Endothelial cell of umbilical vein (primary cell): ENCODE measurements around the gene ABCC1. TPM values are rescaled to one million over a fixed set of nuclear protein-coding genes. Genes with fewer than 3 reads are reported as not detected.
A peak's percentile ranks its signal among the peaks of the same experiment; 100 is the strongest.

Experiments used
- BruUV-seq: library from RNA; stranded (reverse); fragments of 400-500 nt; replicated peaks from 2 replicates; lab custom pipeline; 2021; lab: Mats Ljungman, UMichigan
- CTCF ChIA-PET: fragments of 300-600, 350-600 bp; sonication (Branson Sonifier 250); formaldehyde crosslinking; loops from one replicate; lab custom pipeline; 2021; ENCODE audit warnings: antibody characterized with exemption, inconsistent platforms; lab: Charles Lee
- POLR2A ChIA-PET: fragments of 300-600, 350-600 bp; sonication (Branson Sonifier 250); formaldehyde crosslinking; loops from one replicate; lab custom pipeline; 2021; ENCODE audit warnings: antibody characterized with exemption, inconsistent platforms; lab: Charles Lee
- DNase-seq: peaks from one replicate; pipeline ENCODE4 v3.0.0-alpha.2; 2011; ENCODE audit warnings: low read depth, low spot score
- FAIRE-seq: peaks from 2 replicates; lab custom pipeline; 2011; peaks lifted over from hg19 to GRCh38; lab: Jason Lieb, UNC
- H2AFZ ChIP-seq: 2 replicates; pipeline ENCODE4 v1.6.0; 2012; ENCODE audit warnings: low read depth, low read length, control low read depth, inconsistent platforms
- H3K27ac ChIP-seq: 2 replicates; pipeline ENCODE4 v1.5.1; 2011; ENCODE audit warnings: low read depth, mild to moderate bottlenecking, control low read depth, low read length, moderate library complexity; ENCODE audit not compliant: insufficient read depth
- H3K27me3 ChIP-seq, 2 experiments: 2 replicates each; pipeline versions ENCODE4 v1.6.0 to v1.6.1; 2011; ENCODE audit warnings: low read length in 2 of 2, mixed read lengths in 1 of 2; ENCODE audit not compliant: control insufficient read depth in 2 of 2, insufficient read depth in 2 of 2
- H3K36me3 ChIP-seq, 2 experiments: 2 replicates in 1 of 2; 3 replicates in 1 of 2; pipeline ENCODE4 v1.5.1; 2011; ENCODE audit warnings: low read length in 2 of 2, mild to moderate bottlenecking in 1 of 2, moderate library complexity in 1 of 2; ENCODE audit not compliant: control insufficient read depth in 2 of 2, insufficient read depth in 2 of 2; ENCODE audit errors: extremely low read depth in 1 of 2
- H3K4me1 ChIP-seq: 3 replicates; pipeline ENCODE4 v1.5.1; 2011; ENCODE audit warnings: mild to moderate bottlenecking, low read length; ENCODE audit not compliant: control insufficient read depth, insufficient read depth; ENCODE audit errors: extremely low read depth
- H3K4me2 ChIP-seq: 2 replicates; pipeline ENCODE4 v1.6.1; 2011; ENCODE audit warnings: low read length, control low read depth, mixed read lengths; ENCODE audit not compliant: insufficient read depth
- H3K4me3 ChIP-seq, 3 experiments: fragments of 200-600 bp in 1 of 3; sonication (generic), shearing (Covaris generic) in 1 of 3; replicated peaks in 1 of 3; 2 replicates each; pipeline ENCODE4 v1.5.1; 2011 to 2016; ENCODE audit warnings: control low read depth in 3 of 3, low read length in 3 of 3, mild to moderate bottlenecking in 2 of 3, inconsistent platforms in 1 of 3, low read depth in 1 of 3, moderate library complexity in 1 of 3; ENCODE audit not compliant: insufficient read depth in 1 of 3
- H3K79me2 ChIP-seq: 2 replicates; pipeline ENCODE4 v1.6.0; 2012; ENCODE audit warnings: low read length, inconsistent platforms; ENCODE audit not compliant: control insufficient read depth, insufficient read depth
- H3K9ac ChIP-seq: replicated peaks from 2 replicates; pipeline ENCODE3; 2011; ENCODE audit warnings: low read length, control low read depth; ENCODE audit not compliant: insufficient read depth; ENCODE audit errors: extremely low read depth
- H3K9me1 ChIP-seq: replicated peaks from 3 replicates; pipeline ENCODE4 v1.6.0; 2011; ENCODE audit warnings: mild to moderate bottlenecking, low read length; ENCODE audit not compliant: control insufficient read depth, insufficient read depth; ENCODE audit errors: extremely low read depth
- H3K9me3 ChIP-seq: replicated peaks from 2 replicates; pipeline ENCODE4 v1.5.1; 2012; ENCODE audit warnings: low read length, inconsistent platforms; ENCODE audit not compliant: control insufficient read depth, insufficient read depth
- H4K20me1 ChIP-seq: replicated peaks from 2 replicates; pipeline ENCODE3; 2011; ENCODE audit warnings: mild to moderate bottlenecking, low read length; ENCODE audit not compliant: control insufficient read depth, insufficient read depth; ENCODE audit errors: extremely low read depth
- CTCF ChIP-seq, 2 donors: IDR thresholded peaks; 1 replicate in 1 of 2; 2 replicates in 1 of 2; pipeline ENCODE4 v1.5.1; 2011; ENCODE audit warnings: low read length in 2 of 2, mild to moderate bottlenecking in 2 of 2, moderate library complexity in 2 of 2, control low read depth in 1 of 2, inconsistent platforms in 1 of 2, low read depth in 1 of 2; ENCODE audit not compliant: insufficient read depth in 1 of 2; ENCODE audit errors: extremely low read depth in 1 of 2
- EZH2 ChIP-seq: IDR thresholded peaks from 2 replicates; pipeline ENCODE4 v1.6.1; 2012; ENCODE audit warnings: borderline replicate concordance, low read depth, mild to moderate bottlenecking, moderate library complexity, low read length, inconsistent platforms; ENCODE audit not compliant: severe bottlenecking
- FOS ChIP-seq: IDR thresholded peaks from 2 replicates; pipeline ENCODE4 v1.6.1; 2011; ENCODE audit warnings: mild to moderate bottlenecking, low read length, moderate library complexity, borderline replicate concordance; ENCODE audit not compliant: insufficient read depth
- GATA2 ChIP-seq: IDR thresholded peaks from 2 replicates; pipeline ENCODE4 v1.7.0; 2011; ENCODE audit warnings: low read depth, mild to moderate bottlenecking, moderate library complexity, mixed read lengths, low read length; ENCODE audit not compliant: insufficient read length, insufficient read depth
- JUN ChIP-seq: IDR thresholded peaks from 2 replicates; pipeline ENCODE4 v1.6.1; 2011; ENCODE audit warnings: borderline replicate concordance, low read depth; ENCODE audit not compliant: insufficient read length, insufficient read depth
- MAX ChIP-seq: IDR thresholded peaks from 2 replicates; pipeline ENCODE4 v1.6.1; 2011; ENCODE audit not compliant: insufficient read depth, insufficient read length
- MYC ChIP-seq: IDR thresholded peaks from one replicate; pipeline ENCODE4 v1.6.1; 2011; ENCODE audit warnings: mild to moderate bottlenecking, low read depth, low read length
- POLR2A ChIP-seq: IDR thresholded peaks from 2 replicates; pipeline ENCODE4 v1.6.1; 2012; ENCODE audit warnings: low read depth, mild to moderate bottlenecking, control low read depth, low read length
- POLR2AphosphoS5 ChIP-seq: IDR thresholded peaks from 2 replicates; pipeline ENCODE4 v1.6.1; 2012; ENCODE audit warnings: low read depth, mild to moderate bottlenecking, control low read depth, low read length, moderate library complexity; ENCODE audit not compliant: insufficient read depth
- dilution Hi-C: fragments of 300-500 bp; cut with MboI; formaldehyde crosslinking; loops from one replicate; pipeline ENCODE4 v1.15.0; 2019; ENCODE audit warnings: low sequenced_read_pairs; ENCODE audit not compliant: extremely low pct_ligation_motif_present
- intact Hi-C: fragments of 100-400 bp; cut with micrococcal nuclease; formaldehyde crosslinking; loops from one replicate; pipeline ENCODE4 v1.10.0; 2022
- polyA plus RNA-seq, 4 experiments: library from polyadenylated mRNA; depleted of rRNA in 3 of 4; stranded (reverse) in 3 of 4; unstranded in 1 of 4; fragments of >200 nt; gene quantifications; 2 replicates each; pipeline versions ENCODE4 v1.2.1 to v1.2.3, GENCODE V29; 2011 to 2012; ENCODE audit warnings: missing spikeins in 1 of 4
- total RNA-seq: library from RNA; stranded (reverse); gene quantifications from 2 replicates; pipeline ENCODE4 v1.2.3, GENCODE V29; 2021

The ABCC1 gene
- total and polyA plus RNA-seq, 2 donors (not counting 3 experiments of a cell fraction or from before 2014, with no cell fraction given) = 46.1 to 89.2 TPM

GRCh38 chr16:16183562-16183961 lies 234.1 kb downstream of the ABCC1 start:
- H3K4me1 ChIP-seq = no peaks in the 10 kb centered on the region
- H3K27ac ChIP-seq = no peak overlapping the region
- H3K9ac ChIP-seq = no peak overlapping the region
- no peaks in the 10 kb centered on the region for H3K79me2 ChIP-seq
- no peak overlapping the region for H2AFZ ChIP-seq
- no TSS peak for BruUV-seq
- no peak for DNase-seq
- FAIRE-seq = no peak
- H3K9me3 ChIP-seq = no peaks in the 10 kb centered on the region
- intact Hi-C loops = no loop called here
- POLR2A ChIA-PET = no interaction called here
- H3K36me3 ChIP-seq = no peaks in the 10 kb centered on the region
- no peak for TF ChIP-seq POLR2AphosphoS5
- no peak for TF ChIP-seq EZH2
- TF ChIP-seq FOS = no peak
- TF ChIP-seq CTCF (IDR thresholded peaks at IDR 0.05; ENCODE audit: extremely low read depth in 1 of 2, insufficient read depth in 1 of 2, low read depth in 1 of 2, low read length in 2 of 2) = peak in 1 of 2 donors; percentile 22
- no peak for TF ChIP-seq POLR2A
- TF ChIP-seq MYC = no peak
- no peak overlapping the region for H3K4me2 ChIP-seq
- H3K27me3 ChIP-seq = peaks cover 0 to 1% of the 10 kb centered on the region in 2 experiments
- no peaks in the 10 kb centered on the region for H4K20me1 ChIP-seq
- no peaks in the 10 kb centered on the region for H3K9me1 ChIP-seq
- dilution Hi-C loops = no loop called here
- CTCF ChIA-PET = interaction anchor here (1.4 kb wide), 1 partner anchor 10 kb away, joined by 4 read pairs; no protein-coding TSS in a partner anchor
- no peak overlapping the region for H3K4me3 ChIP-seq

- H4K20me1 ChIP-seq = no peaks in the 10 kb centered on the region
- POLR2A ChIA-PET = no interaction called here
- no peak overlapping the region for H3K9ac ChIP-seq
- no peak overlapping the region for H3K4me2 ChIP-seq
- no peak overlapping the region for H2AFZ ChIP-seq
- H3K4me3 ChIP-seq = no peak overlapping the region
- H3K4me1 ChIP-seq = no peaks in the 10 kb centered on the region
- dilution Hi-C loops = no loop called here
- H3K9me1 ChIP-seq = no peaks in the 10 kb centered on the region
- no peaks in the 10 kb centered on the region for H3K9me3 ChIP-seq
- no TSS peak for BruUV-seq
- no peak for DNase-seq
- TF ChIP-seq MAX (no peak), GATA2 (no peak), FOS (no peak), POLR2AphosphoS5 (no peak), JUN (no peak), CTCF (IDR thresholded peaks at IDR 0.05; ENCODE audit: extremely low read depth in 1 of 2, insufficient read depth in 1 of 2, low read depth in 1 of 2, low read length in 2 of 2) (no peak), POLR2A (no peak), EZH2 (no peak), MYC (no peak)
- H3K27me3 ChIP-seq = peaks cover 0 to 1% of the 10 kb centered on the region in 2 experiments
- H3K27ac ChIP-seq = no peak overlapping the region
- intact Hi-C loops = no loop called here
- CTCF ChIA-PET = interaction anchor here (0.6 kb wide), 1 partner anchor 10 kb away, joined by 3 read pairs; no protein-coding TSS in a partner anchor
- FAIRE-seq = no peak
- H3K79me2 ChIP-seq = no peaks in the 10 kb centered on the region
- H3K36me3 ChIP-seq = no peaks in the 10 kb centered on the region
These were observed 235.2 kb downstream of the ABCC1 start for GRCh38 chr16:16184594-16184993.
